Mucosa of stomach (tissue), 1 donor: Measurements from ENCODE around the gene THEM4.

Source experiments
- H3K27me3 ChIP-seq: one replicate; pipeline ENCODE4 v1.7.0; 2013; ENCODE audit warnings: mild to moderate bottlenecking, low read length; ENCODE audit not compliant: control insufficient read depth, insufficient read depth
- H3K36me3 ChIP-seq: one replicate; pipeline ENCODE4 v1.7.0; 2013; ENCODE audit warnings: low read length; ENCODE audit not compliant: control insufficient read depth, insufficient read depth
- H3K4me1 ChIP-seq: one replicate; pipeline ENCODE4 v1.7.0; 2013; ENCODE audit warnings: mild to moderate bottlenecking, low read length; ENCODE audit not compliant: control insufficient read depth, insufficient read depth
- H3K4me3 ChIP-seq: one replicate; pipeline ENCODE4 v1.7.0; 2013; ENCODE audit warnings: low read length
- H3K9ac ChIP-seq: one replicate; pipeline ENCODE4 v1.7.0; 2013; ENCODE audit warnings: mild to moderate bottlenecking, low read length, moderate library complexity
- H3K9me3 ChIP-seq: one replicate; pipeline ENCODE4 v1.7.0; 2013; ENCODE audit warnings: mild to moderate bottlenecking, low read length, moderate library complexity; ENCODE audit not compliant: control insufficient read depth
- donor health status: Pancreatic carcinoma.

Gene THEM4

DNA sequence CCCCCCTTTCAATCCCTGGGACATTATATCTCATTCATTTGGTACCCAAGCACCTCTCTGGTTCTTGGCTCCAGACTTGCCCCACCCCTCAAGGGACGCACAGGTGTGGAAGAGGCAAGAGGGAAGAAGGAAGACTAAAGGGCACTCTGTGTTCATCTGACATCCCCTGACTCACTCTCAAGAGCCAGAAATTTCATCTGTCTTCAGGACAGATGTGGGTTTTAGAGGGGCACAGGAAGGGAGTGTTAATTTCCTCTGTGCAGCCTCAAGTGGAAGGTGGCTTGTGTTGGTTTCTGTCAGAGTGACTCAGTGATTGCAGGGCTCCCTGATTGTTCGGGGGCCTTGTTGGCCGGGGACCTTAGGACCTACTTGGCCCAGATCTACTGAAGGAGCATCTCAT is 72.1 kb downstream of the THEM4 start:
- Histone ChIP-seq H3K9me3 (no peaks in the 10 kb centered on the region), H3K27me3 (peaks cover 24% of the 10 kb centered on the region), H3K4me3 (no peak overlapping the region), H3K9ac (no peak overlapping the region), H3K4me1 (peaks cover 36% of the 10 kb centered on the region), H3K36me3 (no peaks in the 10 kb centered on the region)

DNA sequence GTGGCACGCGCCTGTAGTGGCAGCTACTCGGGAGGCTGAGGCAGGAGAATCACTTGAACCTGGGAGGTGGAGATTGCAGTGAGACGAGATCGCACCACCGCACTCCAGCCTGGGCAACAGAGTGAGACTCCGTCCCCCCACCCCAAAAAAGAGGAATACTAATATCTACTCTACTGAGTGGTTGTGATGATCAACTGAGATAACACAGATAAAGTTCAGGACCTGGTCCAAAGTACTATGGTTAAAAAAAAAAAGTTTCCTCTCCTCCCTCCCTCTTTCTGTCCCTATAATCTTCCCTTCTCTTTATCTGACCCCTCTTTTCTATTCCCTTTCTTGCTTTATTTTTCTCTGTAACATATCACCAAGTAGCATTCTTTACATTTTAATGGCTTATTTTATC is 73.7 kb downstream of the THEM4 start:
- Histone ChIP-seq H3K27me3 (peaks cover 24% of the 10 kb centered on the region), H3K9me3 (no peaks in the 10 kb centered on the region), H3K36me3 (no peaks in the 10 kb centered on the region), H3K9ac (no peak overlapping the region), H3K4me1 (peaks cover 42% of the 10 kb centered on the region), H3K4me3 (no peak overlapping the region)

DNA sequence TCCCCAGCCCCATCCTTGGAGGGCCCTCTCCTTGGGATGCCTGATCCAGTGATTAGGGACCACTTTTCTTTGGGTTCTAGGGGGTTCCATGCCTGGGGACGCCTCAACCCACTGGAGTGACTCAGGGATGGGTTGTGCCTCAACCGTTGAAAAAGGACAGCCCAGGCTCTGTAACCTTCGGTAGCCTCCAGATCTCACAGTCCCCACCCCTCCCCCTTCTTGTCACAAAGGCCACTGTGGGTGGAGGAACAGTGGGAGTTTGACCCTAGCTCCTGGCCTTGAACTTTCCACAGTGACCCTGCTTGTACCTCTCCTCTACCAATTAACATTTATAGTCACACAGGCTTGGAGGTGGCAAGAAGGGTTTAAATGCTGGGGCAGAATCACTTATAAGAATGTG is 75.1 kb downstream of the THEM4 start:
- peaks cover 14% of the 10 kb centered on the region for H3K27me3 ChIP-seq
- H3K9ac ChIP-seq, result no peak overlapping the region
- H3K4me1 ChIP-seq, result peaks cover 43% of the 10 kb centered on the region
- H3K9me3 ChIP-seq, result no peaks in the 10 kb centered on the region
- no peaks in the 10 kb centered on the region for H3K36me3 ChIP-seq
- no peak overlapping the region for H3K4me3 ChIP-seq

DNA sequence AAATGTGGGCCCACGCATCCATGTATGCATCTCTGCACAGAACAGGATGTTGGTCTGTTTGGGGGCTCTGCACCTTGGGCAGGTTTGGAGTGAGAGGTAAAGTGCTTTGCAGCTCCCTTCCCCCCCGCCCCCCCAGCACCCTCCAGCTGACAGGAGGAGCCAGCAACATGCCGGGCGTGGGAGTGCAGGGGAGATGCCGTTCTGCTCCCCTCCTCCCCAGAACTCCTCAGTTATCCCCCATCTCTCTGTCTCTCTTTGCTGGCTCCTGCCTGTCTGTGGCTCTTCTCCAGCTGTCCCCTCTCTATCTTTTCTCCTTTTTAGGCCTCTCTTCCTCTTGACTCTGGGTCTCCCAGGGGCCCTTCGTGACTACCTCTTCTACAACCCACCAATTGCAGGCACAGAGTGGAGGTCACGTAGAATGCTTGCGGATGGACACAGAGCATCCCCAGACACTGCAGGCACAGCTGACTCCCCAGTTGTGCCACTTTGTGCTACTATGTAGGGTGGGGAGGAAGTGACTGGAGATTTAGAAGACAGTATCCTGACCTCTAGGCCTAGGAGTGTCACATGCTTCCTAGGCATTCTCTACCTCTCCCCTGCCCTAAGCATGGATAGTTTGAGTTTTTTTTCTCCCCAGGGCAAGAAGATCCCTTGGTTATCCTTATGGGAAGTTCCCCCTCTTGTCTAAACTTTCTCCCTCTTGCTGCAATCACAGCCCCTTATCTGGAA is 76.0 kb downstream of the THEM4 start:
- Histone ChIP-seq H3K9me3 (no peaks in the 10 kb centered on the region), H3K4me1 (peaks cover 39% of the 10 kb centered on the region), H3K4me3 (no peak overlapping the region), H3K27me3 (peaks cover 6% of the 10 kb centered on the region), H3K9ac (peak overlapping the region; percentile 38), H3K36me3 (no peaks in the 10 kb centered on the region)

DNA sequence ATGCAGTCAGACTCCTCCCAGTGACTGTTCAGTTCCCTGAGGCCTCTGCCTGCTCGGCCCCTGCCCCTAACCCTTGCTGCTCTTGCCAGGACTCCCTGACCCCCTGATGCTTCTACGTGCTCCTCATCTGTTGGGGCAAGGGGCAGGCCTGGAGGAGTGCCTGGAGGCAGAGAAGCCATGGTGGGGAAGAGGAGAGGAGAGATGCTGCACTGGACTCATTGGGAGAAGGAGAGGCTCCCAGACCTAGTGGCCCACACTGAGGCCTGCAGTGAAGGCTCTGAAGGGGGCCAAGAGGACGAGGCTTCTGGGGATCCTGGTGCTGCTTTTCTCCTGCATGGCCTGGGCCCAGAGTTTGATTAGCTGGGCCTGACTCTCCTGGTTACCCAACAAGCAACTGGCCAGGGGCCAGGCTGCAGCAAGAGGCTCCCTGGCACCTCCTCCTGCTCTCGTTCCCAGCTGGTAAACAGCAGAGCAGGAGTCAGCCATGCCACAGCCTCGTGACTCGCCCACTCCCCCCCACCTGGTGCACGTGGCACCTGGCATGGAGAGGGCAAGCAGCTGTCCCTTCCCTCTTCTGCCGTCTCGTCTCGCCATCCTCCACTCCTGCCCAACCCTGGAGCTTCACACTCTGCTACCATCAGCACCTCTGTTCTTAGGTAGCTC is 76.9 kb downstream of the THEM4 start:
- peaks cover 39% of the 10 kb centered on the region for H3K4me1 ChIP-seq
- H3K9me3 ChIP-seq, result no peaks in the 10 kb centered on the region
- peak overlapping the region; percentile 90 for H3K9ac ChIP-seq
- no peaks in the 10 kb centered on the region for H3K36me3 ChIP-seq
- H3K27me3 ChIP-seq, result peaks cover under 1% of the 10 kb centered on the region
- no peak overlapping the region for H3K4me3 ChIP-seq

DNA sequence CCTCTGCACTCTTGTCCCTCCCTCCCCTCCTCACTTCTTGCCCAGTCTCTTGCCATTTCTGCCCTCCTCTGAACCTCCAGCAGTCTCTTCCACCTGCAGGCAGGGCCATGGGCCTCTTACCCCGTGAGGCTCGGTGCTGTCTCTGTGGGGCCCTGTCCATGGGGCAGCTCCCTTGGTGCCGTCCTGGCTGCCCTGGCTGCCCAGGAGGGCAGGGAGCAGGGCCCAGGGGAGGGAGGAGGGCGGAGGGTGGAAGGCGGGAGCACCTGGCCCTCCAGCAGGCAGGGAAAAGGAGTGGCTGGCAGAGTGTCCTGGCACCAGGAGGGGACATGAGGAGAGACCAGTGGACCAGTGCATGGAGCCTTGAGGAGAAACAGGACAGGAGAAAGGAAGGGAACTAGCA is 77.7 kb downstream of the THEM4 start, which contains the start of gene RORC:
Gene RORC, minus strand, starts transcription at position 198 of the 400 bp plus-strand sequence. Its CDS starts 38 bp downstream, at position 160.
- Histone ChIP-seq H3K27me3 (no peaks in the 10 kb centered on the region), H3K9ac (peak within 1 kb of the TSS; percentile 90)

DNA sequence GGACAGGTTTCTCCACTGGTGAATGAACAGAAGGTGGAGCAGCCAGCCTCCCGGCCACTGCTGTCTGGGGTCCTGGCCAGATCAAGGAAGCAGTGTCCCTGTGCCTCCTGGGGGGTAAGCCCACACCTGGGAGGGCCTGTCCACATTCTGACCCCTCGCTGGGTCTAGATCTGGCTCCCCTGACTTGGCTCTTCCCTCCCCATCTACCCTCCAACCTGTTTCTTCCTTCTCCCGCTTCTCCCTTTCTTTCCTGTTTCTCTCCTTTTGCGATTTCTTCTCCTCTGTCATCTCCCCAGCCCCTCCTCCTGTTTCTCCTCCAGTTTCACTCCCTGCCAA is 78.1 kb downstream of the THEM4 start:
- Histone ChIP-seq H3K9me3 (no peaks in the 10 kb centered on the region), H3K36me3 (no peaks in the 10 kb centered on the region), H3K4me3 (peak overlapping the region; percentile 61), H3K27me3 (no peaks in the 10 kb centered on the region), H3K4me1 (peaks cover 28% of the 10 kb centered on the region), H3K9ac (peak overlapping the region; percentile 90)

More for the DNA sequence above, 77.7 kb downstream of the THEM4 start, which contains the start of gene RORC:
- Histone ChIP-seq H3K9me3 (no peaks in the 10 kb centered on the region), H3K36me3 (no peaks in the 10 kb centered on the region), H3K4me1 (peaks cover 32% of the 10 kb centered on the region), H3K4me3 (peak within 1 kb of the TSS; percentile 61)

DNA sequence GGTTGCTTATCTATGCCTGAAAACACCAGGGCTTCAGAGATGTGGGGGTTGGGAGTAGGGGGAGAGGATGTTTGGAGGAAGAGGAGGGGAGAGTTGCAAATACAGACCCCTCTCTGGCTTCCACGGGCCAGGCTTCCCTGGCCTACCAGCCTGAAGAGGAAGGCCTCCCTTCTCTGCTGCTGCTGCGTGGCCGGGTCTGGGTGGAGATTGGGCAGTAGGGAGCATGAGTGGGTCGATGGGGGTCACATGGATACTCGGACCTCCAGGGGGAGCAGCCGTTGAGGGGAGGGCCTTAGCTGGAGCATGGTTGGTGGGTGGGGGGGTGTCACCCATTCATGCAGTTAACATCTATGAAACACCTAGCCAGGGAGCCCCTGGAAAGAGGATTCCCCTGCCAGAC is 79.3 kb downstream of the THEM4 start:
- peaks cover 4% of the 10 kb centered on the region for H3K36me3 ChIP-seq
- peak overlapping the region; percentile 45 for H3K9ac ChIP-seq
- peaks cover 28% of the 10 kb centered on the region for H3K4me1 ChIP-seq
- H3K27me3 ChIP-seq, result no peaks in the 10 kb centered on the region
- H3K9me3 ChIP-seq, result no peaks in the 10 kb centered on the region
- H3K4me3 ChIP-seq, result no peak overlapping the region

DNA sequence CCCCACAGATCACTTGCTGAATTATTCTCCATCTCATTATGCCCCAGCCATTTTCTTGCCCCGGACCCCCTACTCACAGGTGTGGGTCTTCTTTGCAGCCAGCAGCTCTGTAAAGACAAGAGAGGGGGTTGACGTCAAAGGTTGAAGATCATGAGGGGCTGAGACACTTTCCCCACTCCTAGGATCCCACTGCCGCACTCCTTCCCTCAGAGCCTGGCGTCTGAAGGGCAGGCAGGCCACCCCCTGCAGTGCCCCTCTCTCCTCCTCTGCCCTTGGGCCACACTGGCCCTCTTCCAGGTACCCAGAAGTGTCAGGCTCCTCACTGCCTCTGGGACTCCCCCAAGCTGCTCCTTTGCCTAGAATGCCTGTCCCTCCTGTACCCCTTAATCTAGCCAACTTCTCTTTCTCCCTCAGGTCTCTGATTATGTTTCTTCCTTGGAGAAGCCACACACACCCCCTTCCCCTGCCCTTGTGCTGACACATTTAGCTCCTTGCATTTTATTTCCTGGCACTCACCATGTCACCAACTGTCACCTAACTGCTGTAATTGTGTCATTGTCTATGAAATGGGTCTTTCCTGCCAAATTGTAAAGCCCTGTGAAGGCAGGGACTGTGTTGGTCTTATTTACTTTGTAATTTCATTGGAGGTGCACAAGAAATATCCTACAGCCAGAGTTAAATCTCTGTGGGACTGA is 79.8 kb downstream of the THEM4 start:
- Histone ChIP-seq H3K36me3 (peaks cover 4% of the 10 kb centered on the region), H3K9ac (peak overlapping the region; percentile 45), H3K9me3 (no peaks in the 10 kb centered on the region), H3K4me1 (peaks cover 28% of the 10 kb centered on the region), H3K27me3 (no peaks in the 10 kb centered on the region), H3K4me3 (no peak overlapping the region)

DNA sequence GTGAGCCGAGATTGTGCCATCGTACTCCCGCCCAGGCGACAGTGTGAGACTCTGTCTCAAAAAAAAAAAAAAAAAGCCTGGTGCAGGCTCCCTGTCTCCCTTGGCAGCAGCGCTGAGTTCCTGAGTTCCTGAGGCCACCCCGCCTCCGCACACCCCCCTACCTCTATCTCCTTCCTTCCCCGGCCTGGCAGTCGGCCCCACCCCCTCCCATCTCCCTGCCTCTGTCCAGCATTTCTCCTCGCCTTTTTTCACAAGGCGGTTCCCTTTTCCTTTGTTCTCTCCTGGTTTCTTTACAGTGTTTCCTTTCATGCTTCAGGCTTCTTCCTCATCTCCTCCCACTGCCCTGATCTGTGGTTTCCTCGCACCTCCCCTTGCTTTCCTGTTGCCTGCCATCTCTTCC is 80.4 kb downstream of the THEM4 start:
- H3K9ac ChIP-seq, result no peak overlapping the region
- H3K4me3 ChIP-seq, result no peak overlapping the region
- peaks cover 28% of the 10 kb centered on the region for H3K4me1 ChIP-seq
- H3K36me3 ChIP-seq, result peaks cover 4% of the 10 kb centered on the region
- no peaks in the 10 kb centered on the region for H3K9me3 ChIP-seq
- no peaks in the 10 kb centered on the region for H3K27me3 ChIP-seq

DNA sequence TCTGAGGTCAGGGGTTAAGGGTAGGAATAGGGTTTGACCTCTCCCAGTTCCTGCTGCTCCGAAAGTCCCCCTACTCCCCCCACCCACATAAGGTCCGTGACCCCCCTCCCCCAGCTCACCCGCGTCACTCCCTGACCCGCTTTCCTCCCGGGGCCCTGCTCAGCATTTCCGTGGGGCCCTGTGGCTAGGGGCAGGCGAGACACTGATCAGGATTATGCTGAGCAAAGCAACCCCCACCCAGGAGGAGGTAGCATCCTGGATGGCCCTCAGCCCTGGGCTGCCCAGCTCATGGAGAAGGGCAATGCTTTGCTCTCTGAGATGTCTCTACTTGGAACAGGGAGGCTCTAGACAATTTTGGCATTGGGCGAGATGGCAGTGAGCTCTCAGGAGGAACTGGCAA is 81.5 kb downstream of the THEM4 start:
- peaks cover 4% of the 10 kb centered on the region for H3K36me3 ChIP-seq
- H3K4me3 ChIP-seq, result no peak overlapping the region
- no peaks in the 10 kb centered on the region for H3K9me3 ChIP-seq
- H3K9ac ChIP-seq, result no peak overlapping the region
- no peaks in the 10 kb centered on the region for H3K27me3 ChIP-seq
- H3K4me1 ChIP-seq, result peaks cover 27% of the 10 kb centered on the region
